HG03095 (cell line): ENCODE data around the gene RNASE7.
"Not testable (repeated sequence)": the region's sequence is repeated elsewhere in the genome, so short reads cannot be mapped to it uniquely, and the experiment has no call there.

ENCODE experiments used
- ATAC-seq: cut with Tn5 transposase; IDR thresholded peaks from one replicate; pipeline ENCODE4 v1.9.1; 2021; ENCODE audit warnings: moderate library complexity; ENCODE audit not compliant: unreplicated experiment

The RNASE7 gene

GRCh38 chr14:21041676-21042433, at the start of gene RNASE7:
Gene RNASE7, plus strand, starts transcription at chr14:21042362. Its CDS starts 631 bp downstream, at chr14:21042993.
- no peak for ATAC-seq

GRCh38 chr14:20996521-20996920, 45.6 kb upstream of the RNASE7 start:
- no peak for ATAC-seq

- ATAC-seq, result no peak
Observed at GRCh38 chr14:20997115-20997514, 45.0 kb upstream of the RNASE7 start.

GRCh38 chr14:20997564-20997963, 44.6 kb upstream of the RNASE7 start:
- no peak for ATAC-seq

- no peak for ATAC-seq
Observed at GRCh38 chr14:20998139-20998538, 44.0 kb upstream of the RNASE7 start.

- no peak for ATAC-seq
Observed at GRCh38 chr14:20998674-20999366, 43.3 kb upstream of the RNASE7 start, which contains the start of gene SLC39A2. Gene SLC39A2, plus strand, starts transcription at chr14:20999293. Its CDS starts 154 bp downstream, at chr14:20999447.

GRCh38 chr14:20999591-20999990, 42.6 kb upstream of the RNASE7 start:
- no peak for ATAC-seq

GRCh38 chr14:21001218-21001617, 40.9 kb upstream of the RNASE7 start:
- no peak for ATAC-seq

- no peak for ATAC-seq
Observed at GRCh38 chr14:21003788-21004346, 38.3 kb upstream of the RNASE7 start.

- not testable (repeated sequence) for ATAC-seq
Observed at GRCh38 chr14:21009721-21010120, 32.4 kb upstream of the RNASE7 start.

GRCh38 chr14:21011136-21011535, 31.0 kb upstream of the RNASE7 start:
- no peak for ATAC-seq

GRCh38 chr14:21014761-21015190, 27.4 kb upstream of the RNASE7 start:
- peak; percentile 66 for ATAC-seq

GRCh38 chr14:21015312-21015711, 26.9 kb upstream of the RNASE7 start:
- no peak for ATAC-seq

GRCh38 chr14:21016413-21017190, 25.6 kb upstream of the RNASE7 start:
- ATAC-seq, result no peak

GRCh38 chr14:21017528-21018245, 24.5 kb upstream of the RNASE7 start:
- ATAC-seq, result no peak

GRCh38 chr14:21018286-21018685, 23.9 kb upstream of the RNASE7 start:
- no peak for ATAC-seq

GRCh38 chr14:21018781-21019180, 23.4 kb upstream of the RNASE7 start:
- ATAC-seq, result no peak

GRCh38 chr14:21019366-21019765, 22.8 kb upstream of the RNASE7 start:
- no peak for ATAC-seq

- no peak for ATAC-seq
Observed at GRCh38 chr14:21020977-21021545, 21.1 kb upstream of the RNASE7 start.

- no peak for ATAC-seq
Observed at GRCh38 chr14:21022686-21023085, 19.5 kb upstream of the RNASE7 start.
